Measurements from ENCODE around the gene TMEM128.
"Not testable (repeated sequence)": the region's sequence is repeated elsewhere in the genome, so short reads cannot be mapped to it uniquely, and the experiment has no call there.

Gene TMEM128

DNA sequence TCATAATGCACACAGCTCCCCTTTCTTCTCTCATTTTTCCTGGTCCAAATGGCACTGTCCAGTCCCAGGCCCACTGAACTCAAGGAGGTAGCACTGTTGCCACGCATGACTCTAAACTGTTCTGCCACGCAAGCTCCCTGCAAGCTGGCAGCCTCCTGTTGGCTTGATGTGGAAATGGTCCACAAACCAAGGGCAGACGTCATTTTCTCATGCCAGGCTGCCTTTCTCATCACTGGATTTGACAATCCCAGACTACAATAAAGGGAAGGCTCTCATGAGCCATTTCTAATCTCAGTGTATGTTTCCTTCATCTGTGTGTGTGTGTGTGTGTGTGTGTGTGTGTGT lies 43.6 kb downstream of the TMEM128 start:
- CTCF ChIA-PET, result no interaction called here
- POLR2A ChIA-PET, result no interaction called here
- TF ChIP-seq TARDBP (IDR thresholded peaks at IDR 0.05), result no peak
- TF ChIP-seq LEF1 (IDR thresholded peaks at IDR 0.05; ENCODE audit: borderline replicate concordance), result no peak
- no peak for TF ChIP-seq HDGF (IDR thresholded peaks at IDR 0.05; ENCODE audit: borderline replicate concordance)
- TF ChIP-seq BHLHE40 (IDR thresholded peaks at IDR 0.05; ENCODE audit: borderline replicate concordance), result no peak
- no peak for TF ChIP-seq SP1 (IDR thresholded peaks at IDR 0.05)
- no peak for TF ChIP-seq ELF4 (IDR thresholded peaks at IDR 0.05)
- TF ChIP-seq FOXK2 (IDR thresholded peaks at IDR 0.05), result no peak
- TF ChIP-seq FOXA1 (IDR thresholded peaks at IDR 0.05), result no peak
- TF ChIP-seq SUZ12 (IDR thresholded peaks at IDR 0.05), result no peak
- no peak for TF ChIP-seq FOXM1 (IDR thresholded peaks at IDR 0.05; ENCODE audit: borderline replicate concordance)
- TF ChIP-seq NFRKB (IDR thresholded peaks at IDR 0.05), result no peak
- TF ChIP-seq ZNF384 (IDR thresholded peaks at IDR 0.05), result no peak
- no peak for TF ChIP-seq PKNOX1 (IDR thresholded peaks at IDR 0.05)
- TF ChIP-seq ARNT (IDR thresholded peaks at IDR 0.05), result no peak
- no peak for TF ChIP-seq L3MBTL2 (conservative IDR thresholded peaks at IDR 0.05)
- no peak for TF ChIP-seq CTBP1 (IDR thresholded peaks at IDR 0.05; ENCODE audit: borderline replicate concordance)
- DNase-seq (ENCODE audit: extremely low spot score), result no peak

GRCh38 chr4:4203688-4204400 lies 44.2 kb downstream of the TMEM128 start:
- ChIA-PET POLR2A (no interaction called here), CTCF (no interaction called here)
- TF ChIP-seq FOXK2 (IDR thresholded peaks at IDR 0.05) (no peak), L3MBTL2 (conservative IDR thresholded peaks at IDR 0.05) (no peak), TARDBP (IDR thresholded peaks at IDR 0.05) (no peak), HDGF (IDR thresholded peaks at IDR 0.05; ENCODE audit: borderline replicate concordance) (no peak), NFRKB (IDR thresholded peaks at IDR 0.05) (no peak), FOXM1 (IDR thresholded peaks at IDR 0.05; ENCODE audit: borderline replicate concordance) (no peak), PKNOX1 (IDR thresholded peaks at IDR 0.05) (no peak)
- DNase-seq (ENCODE audit: extremely low spot score), result no peak

- ChIA-PET CTCF (no interaction called here), POLR2A (interaction anchor here (0.6 kb wide), 1 partner anchor 1271 kb away, joined by 3 read pairs; no protein-coding TSS in a partner anchor)
- TF ChIP-seq FOXM1 (IDR thresholded peaks at IDR 0.05; ENCODE audit: borderline replicate concordance), result no peak
- TF ChIP-seq ZNF384 (IDR thresholded peaks at IDR 0.05), result no peak
- no peak for TF ChIP-seq SP1 (IDR thresholded peaks at IDR 0.05)
- no peak for TF ChIP-seq NFRKB (IDR thresholded peaks at IDR 0.05)
- no peak for TF ChIP-seq BHLHE40 (IDR thresholded peaks at IDR 0.05; ENCODE audit: borderline replicate concordance)
- TF ChIP-seq PKNOX1 (IDR thresholded peaks at IDR 0.05), result no peak
- no peak for TF ChIP-seq CTBP1 (IDR thresholded peaks at IDR 0.05; ENCODE audit: borderline replicate concordance)
- TF ChIP-seq HDGF (IDR thresholded peaks at IDR 0.05; ENCODE audit: borderline replicate concordance), result no peak
- no peak for TF ChIP-seq FOXA1 (IDR thresholded peaks at IDR 0.05)
- TF ChIP-seq LEF1 (IDR thresholded peaks at IDR 0.05; ENCODE audit: borderline replicate concordance), result no peak
- no peak for TF ChIP-seq TARDBP (IDR thresholded peaks at IDR 0.05)
- no peak for TF ChIP-seq FOXK2 (IDR thresholded peaks at IDR 0.05)
- no peak for TF ChIP-seq ARNT (IDR thresholded peaks at IDR 0.05)
- no peak for TF ChIP-seq SUZ12 (IDR thresholded peaks at IDR 0.05)
- TF ChIP-seq ELF4 (IDR thresholded peaks at IDR 0.05), result no peak
- TF ChIP-seq L3MBTL2 (conservative IDR thresholded peaks at IDR 0.05), result no peak
- DNase-seq (ENCODE audit: extremely low spot score), result no peak
Observed at GRCh38 chr4:4202510-4202909, 45.5 kb downstream of the TMEM128 start.

- ChIA-PET POLR2A (no interaction called here), CTCF (no interaction called here)
- no peak for TF ChIP-seq ELF4 (IDR thresholded peaks at IDR 0.05)
- TF ChIP-seq FOXK2 (IDR thresholded peaks at IDR 0.05), result no peak
- no peak for TF ChIP-seq SUZ12 (IDR thresholded peaks at IDR 0.05)
- no peak for TF ChIP-seq ARNT (IDR thresholded peaks at IDR 0.05)
- TF ChIP-seq HDGF (IDR thresholded peaks at IDR 0.05; ENCODE audit: borderline replicate concordance), result no peak
- TF ChIP-seq FOXA1 (IDR thresholded peaks at IDR 0.05), result no peak
- no peak for TF ChIP-seq BHLHE40 (IDR thresholded peaks at IDR 0.05; ENCODE audit: borderline replicate concordance)
- no peak for TF ChIP-seq PKNOX1 (IDR thresholded peaks at IDR 0.05)
- no peak for TF ChIP-seq TARDBP (IDR thresholded peaks at IDR 0.05)
- TF ChIP-seq NFRKB (IDR thresholded peaks at IDR 0.05), result no peak
- TF ChIP-seq FOXM1 (IDR thresholded peaks at IDR 0.05; ENCODE audit: borderline replicate concordance), result no peak
- DNase-seq (ENCODE audit: extremely low spot score), result no peak
Observed at GRCh38 chr4:4200624-4201023, 47.4 kb downstream of the TMEM128 start.

GRCh38 chr4:4195354-4195753 lies 52.7 kb downstream of the TMEM128 start:
- ChIA-PET CTCF (no interaction called here), POLR2A (no interaction called here)
- TF ChIP-seq PKNOX1 (IDR thresholded peaks at IDR 0.05) (no peak), FOXA1 (IDR thresholded peaks at IDR 0.05) (no peak), ELF4 (IDR thresholded peaks at IDR 0.05) (no peak), LEF1 (IDR thresholded peaks at IDR 0.05; ENCODE audit: borderline replicate concordance) (no peak), ARNT (IDR thresholded peaks at IDR 0.05) (no peak), FOXK2 (IDR thresholded peaks at IDR 0.05) (no peak), HDGF (IDR thresholded peaks at IDR 0.05; ENCODE audit: borderline replicate concordance) (no peak), SUZ12 (IDR thresholded peaks at IDR 0.05) (no peak), TARDBP (IDR thresholded peaks at IDR 0.05) (no peak), L3MBTL2 (conservative IDR thresholded peaks at IDR 0.05) (no peak), FOXM1 (IDR thresholded peaks at IDR 0.05; ENCODE audit: borderline replicate concordance) (no peak), CTBP1 (IDR thresholded peaks at IDR 0.05; ENCODE audit: borderline replicate concordance) (no peak), ZNF384 (IDR thresholded peaks at IDR 0.05) (no peak), BHLHE40 (IDR thresholded peaks at IDR 0.05; ENCODE audit: borderline replicate concordance) (no peak), SP1 (IDR thresholded peaks at IDR 0.05) (no peak), NFRKB (IDR thresholded peaks at IDR 0.05) (no peak)
- no peak for DNase-seq (ENCODE audit: extremely low spot score)

DNA sequence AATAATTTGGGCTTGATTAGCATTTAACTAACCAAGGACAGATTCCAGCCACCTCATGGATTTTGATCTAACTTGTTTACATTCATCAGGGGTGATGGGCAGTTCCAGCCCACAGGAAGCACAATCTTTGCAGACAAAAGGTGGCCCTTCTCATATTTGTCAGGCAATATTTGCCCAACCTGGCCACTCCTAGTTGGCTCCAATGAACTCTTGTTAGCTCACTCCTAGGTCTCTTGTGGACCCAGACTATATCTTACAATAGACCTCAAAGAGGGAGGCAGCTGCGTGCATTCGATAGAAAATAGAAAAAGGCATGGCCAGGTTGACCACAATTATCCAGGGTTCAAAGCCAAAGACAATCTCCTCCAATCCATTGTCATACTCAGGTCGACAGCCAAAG lies 59.5 kb downstream of the TMEM128 start:
- DNase-seq (ENCODE audit: extremely low spot score); POLR2A ChIA-PET: not testable (repeated sequence)

More for the DNA sequence above, 59.5 kb downstream of the TMEM128 start:
- CTCF ChIA-PET, result not testable (repeated sequence)
